SH-SY5Y (cell line): ENCODE results near the gene ZCCHC14.

Experiments
- GATA2 ChIP-seq: IDR thresholded peaks from 2 replicates; pipeline ENCODE4 v1.6.1; 2011; ENCODE audit warnings: mild to moderate bottlenecking, low read depth, low read length
- GATA3 ChIP-seq: IDR thresholded peaks from 2 replicates; pipeline ENCODE4 v1.6.1; 2011; ENCODE audit warnings: low read depth, mild to moderate bottlenecking, low read length, moderate library complexity

- no peak for TF ChIP-seq GATA3
- no peak for TF ChIP-seq GATA2
Observed at GRCh38 chr16:87356491-87356853, 136.4 kb downstream of the ZCCHC14 start.
